GM21576 (cell line): Measurements from ENCODE around the gene CASP8.

ENCODE experiments used
- ATAC-seq: cut with Tn5 transposase; IDR thresholded peaks from one replicate; pipeline ENCODE4 v1.9.1; 2021; ENCODE audit warnings: mild to moderate bottlenecking, moderate library complexity; ENCODE audit not compliant: unreplicated experiment

CASP8 gene

DNA sequence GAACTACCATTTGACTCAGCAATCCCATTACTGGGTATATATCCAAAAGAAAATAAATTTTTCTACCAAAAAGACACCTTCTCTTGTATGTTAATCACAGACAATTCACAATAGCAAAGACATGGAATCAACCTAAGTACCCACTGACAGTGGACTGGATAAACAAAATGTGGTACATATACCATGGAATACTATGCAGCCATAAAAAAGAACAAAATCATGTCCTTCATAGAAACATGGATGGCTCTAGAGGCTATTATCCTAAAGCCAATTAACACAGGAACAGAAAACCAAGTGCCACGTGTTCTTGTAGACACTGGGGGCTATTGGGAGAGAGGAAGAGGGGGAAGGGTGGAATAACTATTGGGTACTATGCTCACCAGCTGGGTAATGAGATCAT is 69.1 kb downstream of the CASP8 start:
- ATAC-seq: no peak
